Spleen (tissue), 11 donors: ENCODE measurements around the gene SLC13A3. TPM values are rescaled to one million over a fixed set of nuclear protein-coding genes. Genes with fewer than 3 reads are reported as not detected.

Experiments
- DNase-seq: peaks from one replicate; pipeline ENCODE4 v3.0.0-alpha.2; 2020
- H3K27ac ChIP-seq, 8 donors: fragments of 200-600 bp; sonication (generic) in 7 of 8; 1 replicate in 4 of 8; 2 replicates in 4 of 8; pipeline versions ENCODE4 v1.5.0 to v1.8.0; 2016 to 2021; ENCODE audit warnings: inconsistent platforms in 4 of 8, mild to moderate bottlenecking in 4 of 8, moderate library complexity in 1 of 8
- H3K27me3 ChIP-seq, 7 donors: fragments of 200-600 bp; sonication (generic) in 6 of 7; replicated peaks in 1 of 7; 1 replicate in 4 of 7; 2 replicates in 3 of 7; pipeline versions ENCODE4 v1.5.0 to v1.8.0; 2016 to 2021; ENCODE audit warnings: inconsistent platforms in 3 of 7, mild to moderate bottlenecking in 1 of 7
- H3K36me3 ChIP-seq, 6 donors: fragments of 200-600 bp; sonication (generic) in 5 of 6; 1 replicate in 4 of 6; 2 replicates in 2 of 6; pipeline versions ENCODE4 v1.5.0 to v1.8.0; 2016 to 2021; ENCODE audit warnings: inconsistent platforms in 2 of 6
- H3K4me1 ChIP-seq, 6 donors: fragments of 200-600 bp; sonication (generic) in 5 of 6; 1 replicate in 3 of 6; 2 replicates in 3 of 6; pipeline versions ENCODE4 v1.5.0 to v1.8.0; 2016 to 2021; ENCODE audit warnings: inconsistent platforms in 3 of 6
- H3K4me3 ChIP-seq, 8 donors: fragments of 200-600 bp; sonication (generic) in 7 of 8; 1 replicate in 4 of 8; 2 replicates in 4 of 8; pipeline versions ENCODE4 v1.5.0 to v1.8.0; 2016 to 2021; ENCODE audit warnings: inconsistent platforms in 4 of 8, mild to moderate bottlenecking in 4 of 8, moderate library complexity in 2 of 8
- H3K9me3 ChIP-seq, 8 donors: fragments of 200-600 bp; sonication (generic) in 7 of 8; 1 replicate in 4 of 8; 2 replicates in 4 of 8; pipeline versions ENCODE4 v1.5.0 to v1.8.0; 2016 to 2021; ENCODE audit warnings: inconsistent platforms in 4 of 8
- CTCF ChIP-seq, 11 experiments: fragments of 200-600 bp in 7 of 11; fragments of 450-650 bp in 4 of 11; sonication (generic) in 4 of 11; IDR thresholded peaks in 8 of 11; conservative IDR thresholded peaks in 3 of 11; 1 replicate in 7 of 11; 2 replicates in 4 of 11; pipeline versions ENCODE4 v1.4.0 to v1.8.0; 2016 to 2021; ENCODE audit warnings: antibody characterized with exemption in 11 of 11, inconsistent platforms in 4 of 11, mild to moderate bottlenecking in 1 of 11
- POLR2A ChIP-seq, 3 donors: fragments of 450-650 bp; IDR thresholded peaks; one replicate each; pipeline ENCODE4 v1.5.1; 2017; ENCODE audit warnings: antibody characterized with exemption in 3 of 3, mild to moderate bottlenecking in 1 of 3
- POLR2AphosphoS5 ChIP-seq, 3 donors: sonication (generic); formaldehyde crosslinking; IDR thresholded peaks; one replicate each; pipeline ENCODE4 v1.5.1; 2017; ENCODE audit warnings: antibody characterized with exemption in 3 of 3
- WGBS, 5 donors: extraction: QIAGEN DNeasy Blood & Tissue Kit in 3 of 5; methylation state at CpG; one replicate each; pipeline versions ENCODE4 v1.1.5 to v1.1.7; 2013 to 2018; 5-methylcytosine and 5-hydroxymethylcytosine counted together
- intact Hi-C: fragments of 100-400 bp; cut with DNase I; formaldehyde crosslinking; loops from one replicate; pipeline ENCODE4 v1.15.0; 2023; ENCODE audit warnings: low total_unique reads
- polyA plus RNA-seq, 3 donors: library from polyadenylated mRNA; stranded (reverse); fragments of 200-250 nt; gene quantifications; one replicate each; pipeline ENCODE4 v1.2.1, GENCODE V29; 2013
- total RNA-seq, 7 donors: library from RNA; depleted of rRNA in 3 of 7; stranded (reverse); fragments of >200 nt in 3 of 7; fragmentation: NEBNext Ultra II Directional in 4 of 7; extraction: Animal tissue kit (Norgen Biotek cat#: 25700) in 4 of 7; gene quantifications; one replicate each; pipeline versions ENCODE4 v1.1.0 to v1.2.1, GENCODE V29; 2016 to 2021
- donor health status: healthy with polysubstance abuse.
- donor health status: DM: no; HTN: no; CAD: no; lungs with moderate emphysema.
- donor health status: DM: no; HTN: no; CAD: no.
- donor health status: Bipolar disorder and iron deficiency.
- donor health status: healthy.
- donor health status: DM: no; HTN: no; CAD: no.
- donor health status: DM: yes; HTN: yes; CAD: no.

The SLC13A3 gene
- total and polyA plus RNA-seq, 10 donors: 0.16 to 1.7 (median 0.44) TPM; not detected in 1

GRCh38 chr20:46650575-46651090, 626 bp downstream of the SLC13A3 start:
- H3K4me1 ChIP-seq: no peaks in the 10 kb centered on the region
- no peak overlapping the region for H3K4me3 ChIP-seq
- DNase-seq: no peak
- H3K27ac ChIP-seq: no peak overlapping the region
- no peaks in the 10 kb centered on the region for H3K9me3 ChIP-seq
- 82 to 88% (median 84%) methylated on average over 10 of the region's 10 CpGs for WGBS, 5 donors
- TF ChIP-seq POLR2AphosphoS5 (IDR thresholded peaks at IDR 0.05) (no peak), POLR2A (IDR thresholded peaks at IDR 0.05) (no peak), CTCF (IDR thresholded peaks at IDR 0.05 in 8 of 11, conservative IDR thresholded peaks at IDR 0.05 in 3 of 11) (no peak)
- H3K36me3 ChIP-seq: no peaks in the 10 kb centered on the region
- peaks cover 0 to 55% (median 19%) of the 10 kb centered on the region in 7 donors for H3K27me3 ChIP-seq
- intact Hi-C loops: no loop called here

GRCh38 chr20:46649965-46650542, 1.2 kb downstream of the SLC13A3 start:
- Histone ChIP-seq H3K9me3 (no peaks in the 10 kb centered on the region), H3K36me3 (no peaks in the 10 kb centered on the region), H3K27ac (no peak overlapping the region), H3K4me1 (no peaks in the 10 kb centered on the region), H3K4me3 (no peak overlapping the region), H3K27me3 (peaks cover 0 to 55% (median 19%) of the 10 kb centered on the region in 7 donors)
- intact Hi-C loops: no loop called here
- DNase-seq: no peak
- 89 to 96% (median 93%) methylated on average over 9 of the region's 9 CpGs for WGBS, 5 donors
- TF ChIP-seq POLR2AphosphoS5 (IDR thresholded peaks at IDR 0.05) (no peak), CTCF (IDR thresholded peaks at IDR 0.05 in 8 of 11, conservative IDR thresholded peaks at IDR 0.05 in 3 of 11) (no peak), POLR2A (IDR thresholded peaks at IDR 0.05) (no peak)

DNA sequence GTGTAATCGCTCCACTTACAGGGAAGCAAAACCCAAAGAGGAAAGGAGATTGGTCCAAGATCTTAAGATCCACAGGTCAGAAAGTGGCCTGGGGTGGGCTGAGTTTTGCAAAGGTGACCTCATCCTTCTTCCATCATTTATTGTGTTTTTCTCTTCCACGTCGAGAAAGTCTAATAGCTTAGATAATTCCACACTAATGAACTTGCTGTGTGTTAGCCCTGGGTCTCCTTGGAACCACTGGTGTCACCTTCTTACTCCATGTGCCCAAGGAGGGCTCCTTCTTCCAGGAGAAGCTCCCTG, 1.7 kb downstream of the SLC13A3 start:
- WGBS, 5 donors: 69 to 87% (median 78%) methylated on average over 3 of the region's 3 CpGs
- H3K4me1 ChIP-seq: no peaks in the 10 kb centered on the region
- no peaks in the 10 kb centered on the region for H3K36me3 ChIP-seq
- intact Hi-C loops: no loop called here
- H3K27me3 ChIP-seq: peaks cover 0 to 53% (median 15%) of the 10 kb centered on the region in 7 donors
- no peak overlapping the region for H3K27ac ChIP-seq
- DNase-seq: no peak
- no peak overlapping the region for H3K4me3 ChIP-seq
- no peak for TF ChIP-seq CTCF (IDR thresholded peaks at IDR 0.05 in 8 of 11, conservative IDR thresholded peaks at IDR 0.05 in 3 of 11)
- TF ChIP-seq POLR2AphosphoS5 (IDR thresholded peaks at IDR 0.05): no peak
- H3K9me3 ChIP-seq: no peaks in the 10 kb centered on the region

GRCh38 chr20:46648903-46649649, 2.2 kb downstream of the SLC13A3 start:
- intact Hi-C loops: no loop called here
- Histone ChIP-seq H3K27ac (no peak overlapping the region), H3K27me3 (peaks cover 0 to 48% (median 13%) of the 10 kb centered on the region in 7 donors), H3K36me3 (no peaks in the 10 kb centered on the region), H3K4me3 (no peak overlapping the region), H3K9me3 (no peaks in the 10 kb centered on the region), H3K4me1 (no peaks in the 10 kb centered on the region)
- TF ChIP-seq POLR2AphosphoS5 (IDR thresholded peaks at IDR 0.05) (no peak), POLR2A (IDR thresholded peaks at IDR 0.05) (no peak), CTCF (IDR thresholded peaks at IDR 0.05 in 8 of 11, conservative IDR thresholded peaks at IDR 0.05 in 3 of 11) (no peak)
- WGBS, 5 donors: 72 to 79% (median 76%) methylated on average over 8 of the region's 8 CpGs
- DNase-seq: no peak
